Stimulated activated CD8-positive, alpha-beta memory T cell treated with anti-CD3 and anti-CD28 coated beads, Interleukin-12 subunit alpha, Interleukin-12 subunit beta, amount 100 ng/mL, for 24 hours (primary cell): ENCODE data around the gene TRAK2.
"Not testable (repeated sequence)": the region's sequence is repeated elsewhere in the genome, so short reads cannot be mapped to it uniquely, and the experiment has no call there.

Experiments
- DNase-seq: peaks from one replicate; pipeline ENCODE4 v3.0.0-alpha.2; 2020; ENCODE audit errors: extremely low read depth

TRAK2 gene

DNA sequence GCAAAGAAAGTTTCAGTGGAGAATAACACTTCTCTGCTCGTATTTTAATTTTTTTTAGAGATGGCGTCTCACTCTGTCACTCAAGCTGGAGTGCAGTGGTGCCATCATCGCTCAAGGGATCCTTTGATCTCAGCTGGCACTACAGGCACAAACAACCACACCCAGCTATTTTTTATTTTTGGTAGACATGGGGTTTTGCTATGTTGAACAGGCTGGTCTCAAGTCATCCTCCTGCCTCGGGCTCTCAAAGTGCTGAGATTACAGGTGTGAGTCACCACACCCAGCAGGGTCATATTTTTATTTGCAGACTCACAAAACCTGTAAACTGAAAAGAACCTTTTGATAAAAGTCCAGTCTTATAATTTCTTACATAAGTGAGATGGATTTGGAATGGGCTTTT is 2.6 kb downstream of the TRAK2 start:
- DNase-seq, result no peak

DNA sequence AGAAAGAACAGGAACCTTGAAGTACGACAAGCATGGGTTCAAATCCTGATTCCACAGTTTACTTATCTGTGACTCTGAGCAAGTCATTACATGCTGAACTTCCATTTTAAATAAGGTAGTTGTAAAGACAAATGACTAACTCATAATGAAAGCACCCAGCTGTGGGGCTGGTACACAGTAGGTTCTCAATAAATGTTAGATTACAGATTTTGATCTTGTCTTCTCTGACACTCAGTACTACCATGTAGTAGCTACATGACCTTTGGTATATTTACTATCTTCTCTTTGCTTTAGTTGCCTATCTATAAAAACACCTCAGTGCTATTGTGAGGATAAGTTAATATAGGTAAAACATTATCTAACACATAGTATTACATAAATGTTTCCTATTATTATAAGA is 3.2 kb downstream of the TRAK2 start:
- no peak for DNase-seq

DNA sequence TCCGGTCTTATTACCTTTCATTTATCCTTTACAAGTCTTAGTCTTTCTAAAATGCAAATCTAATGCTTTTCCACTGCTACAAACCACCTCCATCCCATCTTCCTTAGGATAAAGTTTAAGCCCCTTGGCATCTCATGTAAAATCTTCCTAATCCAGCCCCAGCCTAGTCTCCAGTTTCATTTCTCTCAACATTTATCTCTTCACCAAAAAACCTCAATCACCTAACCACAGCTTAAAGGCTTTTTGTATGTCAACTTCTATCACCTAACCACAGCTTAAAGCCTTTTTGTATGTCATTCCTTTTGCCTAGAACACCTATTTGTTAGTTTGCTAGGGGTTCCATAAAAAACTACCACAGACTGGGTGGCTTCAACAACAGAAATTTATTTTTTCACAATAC is 4.2 kb downstream of the TRAK2 start:
- no peak for DNase-seq

- no peak for DNase-seq
Measured at GRCh38 chr2:201444746-201445465, 6.4 kb downstream of the TRAK2 start.

GRCh38 chr2:201441409-201441808 is 9.8 kb downstream of the TRAK2 start:
- DNase-seq, result no peak

DNA sequence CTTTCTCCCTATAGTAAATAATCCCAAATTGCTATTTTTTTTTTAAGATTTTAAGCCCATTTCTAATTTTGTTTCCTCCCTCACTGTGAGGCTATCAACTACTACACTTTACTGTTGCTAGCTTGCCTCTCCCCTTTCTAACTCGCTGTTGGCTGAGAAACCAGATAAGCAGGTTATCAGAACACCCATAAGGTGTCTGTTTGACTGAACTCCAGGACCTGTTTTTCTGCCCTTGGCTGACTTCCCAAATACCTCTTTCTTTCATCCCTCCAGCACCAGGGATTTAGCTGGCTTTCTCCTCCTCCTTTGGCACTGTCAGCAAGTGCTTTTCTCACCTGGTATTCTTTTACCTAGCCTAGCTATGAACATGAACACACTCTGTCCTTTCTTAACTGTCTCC is 11.1 kb downstream of the TRAK2 start:
- DNase-seq, result no peak

GRCh38 chr2:201439336-201439922 is 11.8 kb downstream of the TRAK2 start:
- not testable (repeated sequence) for DNase-seq

- DNase-seq, result no peak
Measured at GRCh38 chr2:201436141-201436540, 15.1 kb downstream of the TRAK2 start.

DNA sequence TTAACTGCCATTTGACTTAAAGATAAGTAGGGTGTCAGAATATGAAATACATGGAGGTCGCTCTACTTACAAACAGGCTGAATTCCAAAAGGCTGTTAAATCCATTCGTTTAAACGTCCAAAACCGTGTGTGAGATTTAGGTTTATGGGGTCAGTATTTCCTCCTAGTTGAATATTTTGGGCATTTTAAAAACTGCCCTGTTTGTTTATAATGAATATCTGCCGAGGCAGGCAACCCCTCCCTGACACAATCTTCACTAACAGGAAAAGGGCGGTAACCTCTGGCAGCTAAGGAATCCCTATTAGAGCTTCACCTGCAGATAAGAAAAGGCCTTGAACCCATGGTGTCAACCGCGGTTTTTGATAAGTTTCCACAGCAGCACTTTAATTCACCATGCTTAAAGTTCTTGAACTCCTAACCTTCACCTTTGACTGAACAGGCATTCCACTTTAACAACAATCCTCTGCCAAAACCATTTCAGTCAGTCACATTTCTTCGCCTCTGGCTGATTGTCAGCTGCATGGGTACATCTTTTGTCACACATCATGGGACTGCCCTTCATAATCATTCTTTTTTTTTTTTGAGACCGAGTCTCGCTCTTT is 17.8 kb downstream of the TRAK2 start:
- no peak for DNase-seq

DNA sequence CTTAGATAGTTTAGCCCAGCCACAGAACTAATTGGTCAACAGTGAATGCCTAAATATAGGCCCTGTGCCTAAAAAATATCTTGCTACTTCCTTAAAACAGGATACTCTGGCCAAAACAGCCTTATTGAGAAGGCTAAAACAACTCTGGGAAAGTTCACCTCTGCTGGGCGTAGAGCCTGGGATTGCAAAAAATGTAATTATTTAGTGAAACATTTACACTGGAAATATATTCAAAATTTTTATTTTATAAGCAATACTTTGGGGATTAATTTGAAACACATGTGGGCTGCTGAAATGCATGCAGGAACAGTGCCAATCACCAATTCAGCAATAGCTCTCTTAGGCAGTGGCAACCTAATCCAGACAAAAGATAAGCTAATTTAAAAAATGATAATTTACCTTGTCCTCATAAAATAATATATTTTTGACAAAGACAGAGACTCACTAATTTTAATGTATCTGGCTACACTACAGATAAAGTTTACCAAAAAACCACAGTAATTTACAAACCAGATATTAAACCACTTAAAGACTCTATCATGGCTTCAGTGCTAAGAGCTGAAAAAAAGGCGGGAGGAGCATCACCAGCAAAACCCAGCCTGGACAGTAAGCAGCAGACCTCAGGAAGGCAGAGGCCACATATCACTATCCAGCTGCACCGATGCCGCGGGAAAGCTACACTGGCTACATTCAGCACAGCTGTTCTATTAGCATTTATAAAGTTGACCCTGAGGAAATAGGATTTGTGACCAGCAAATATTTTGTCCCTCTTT is 18.5 kb downstream of the TRAK2 start:
- no peak for DNase-seq

- no peak for DNase-seq
Measured at GRCh38 chr2:201432038-201432620, 19.1 kb downstream of the TRAK2 start.

DNA sequence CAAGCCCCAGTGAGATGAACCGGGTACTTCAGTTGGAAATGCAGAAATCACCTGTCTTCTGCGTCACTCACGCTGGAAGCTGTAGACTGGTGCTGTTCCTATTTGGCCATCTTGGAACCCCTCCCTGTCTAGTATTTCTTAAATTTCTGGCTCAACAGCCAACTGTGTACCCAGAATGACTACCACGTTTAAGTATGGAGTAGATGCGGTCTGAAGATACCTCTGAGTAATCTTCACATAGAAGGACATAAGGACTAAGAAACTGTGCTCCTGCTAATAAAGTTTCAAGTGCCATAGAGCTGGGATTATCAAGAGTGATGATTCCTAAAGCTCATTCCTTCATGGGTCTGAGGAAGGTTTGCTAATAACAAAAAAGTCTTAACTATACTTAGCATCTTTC is 20.4 kb downstream of the TRAK2 start:
- DNase-seq, result no peak

GRCh38 chr2:201430322-201430721 is 20.9 kb downstream of the TRAK2 start:
- DNase-seq, result not testable (repeated sequence)

GRCh38 chr2:201429835-201430234 is 21.4 kb downstream of the TRAK2 start:
- DNase-seq, result not testable (repeated sequence)

DNA sequence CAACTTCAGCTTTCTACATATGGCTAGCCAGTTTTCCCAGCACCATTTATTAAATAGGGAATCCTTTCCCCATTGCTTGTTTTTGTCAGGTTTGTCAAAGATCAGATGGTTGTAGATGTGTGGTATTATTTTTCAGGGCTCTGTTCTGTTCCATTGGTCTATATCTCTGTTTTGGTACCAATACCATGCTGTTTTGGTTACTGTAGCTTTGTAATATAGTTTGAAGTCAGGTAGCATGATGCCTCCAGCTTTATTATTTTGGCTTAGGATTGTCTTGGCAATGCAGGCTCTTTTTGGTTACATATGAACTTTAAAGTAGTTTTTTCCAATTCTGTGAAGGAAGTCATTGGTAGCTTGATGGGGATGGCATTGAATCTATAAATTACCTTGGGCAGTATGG is 22.9 kb downstream of the TRAK2 start:
- DNase-seq, result not testable (repeated sequence)

DNA sequence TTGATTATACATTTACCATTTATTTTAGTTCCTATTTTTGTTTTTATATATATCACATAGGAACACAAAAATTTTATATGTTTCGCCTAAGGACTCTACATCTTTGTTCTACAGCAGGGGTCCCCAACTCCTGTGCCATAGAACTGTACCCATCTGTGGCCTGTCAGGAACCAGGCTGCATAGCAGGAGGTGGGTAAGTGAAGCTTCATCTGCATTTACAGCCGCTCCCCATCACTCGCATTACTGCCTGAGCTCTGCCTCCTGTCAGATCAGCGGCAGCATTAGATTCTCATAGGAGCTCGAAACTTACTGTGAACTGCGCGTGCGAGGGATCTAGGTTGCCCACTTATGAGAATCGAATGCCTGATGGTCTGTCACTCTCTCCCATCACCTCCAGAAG is 25.3 kb downstream of the TRAK2 start:
- no peak for DNase-seq

GRCh38 chr2:201420442-201421113 is 30.7 kb downstream of the TRAK2 start:
- DNase-seq, result no peak

DNA sequence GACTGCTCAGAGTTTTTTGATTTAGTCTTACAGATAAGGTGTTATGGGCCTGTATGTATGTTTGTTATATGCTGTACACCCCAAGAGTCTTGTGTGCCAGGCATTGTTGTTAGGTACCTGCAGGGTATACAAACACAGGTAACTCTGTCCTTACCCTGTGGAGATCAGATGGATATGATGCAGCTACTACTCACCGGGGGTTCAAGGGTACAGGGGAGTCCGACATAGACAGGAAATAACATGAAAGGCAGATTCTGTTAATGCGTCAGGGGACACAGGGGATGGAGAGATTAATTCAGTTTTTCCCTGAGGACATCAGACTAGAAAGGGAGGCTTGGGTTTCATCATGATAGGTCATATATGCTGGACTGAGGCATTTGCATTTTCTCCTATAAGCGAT is 31.3 kb downstream of the TRAK2 start:
- DNase-seq, result no peak

- DNase-seq, result no peak
Measured at GRCh38 chr2:201419057-201419635, 32.1 kb downstream of the TRAK2 start.

GRCh38 chr2:201415149-201415548 is 36.1 kb downstream of the TRAK2 start:
- DNase-seq, result no peak
